GM18951 (cell line): ENCODE results near the gene PRDM1.
A peak's percentile ranks its signal among the peaks of the same experiment; 100 is the strongest.

Experiments
- POLR2A ChIP-seq: IDR thresholded peaks from 4 replicates; pipeline ENCODE4 v1.6.1; 2011; ENCODE audit warnings: mild to moderate bottlenecking; ENCODE audit not compliant: insufficient read length, insufficient read depth; ENCODE audit errors: extremely low read depth
- in situ Hi-C: fragments of 300-500 bp; cut with MboI; formaldehyde crosslinking; loops from one replicate; pipeline ENCODE4 v1.12.0; 2022; ENCODE audit warnings: low sequenced_read_pairs, mixed read lengths, inconsistent platforms; ENCODE audit not compliant: unreplicated experiment

Gene PRDM1

GRCh38 chr6:106106276-106107042 lies 20.3 kb downstream of the PRDM1 start:
- peak; percentile 2 for TF ChIP-seq POLR2A
- in situ Hi-C loops: no loop called here

GRCh38 chr6:106107043-106107613 lies 21.0 kb downstream of the PRDM1 start:
- TF ChIP-seq POLR2A: peak; percentile 7
- in situ Hi-C loops: no loop called here

GRCh38 chr6:106108129-106108528 lies 22.0 kb downstream of the PRDM1 start:
- no peak for TF ChIP-seq POLR2A
- in situ Hi-C loops: no loop called here

- no peak for TF ChIP-seq POLR2A
- in situ Hi-C loops: no loop called here
Observed at GRCh38 chr6:106109029-106109428, 22.9 kb downstream of the PRDM1 start.

- in situ Hi-C loops: no loop called here
- peak; percentile 42 for TF ChIP-seq POLR2A
Observed at GRCh38 chr6:106110164-106110826, 24.2 kb downstream of the PRDM1 start.

- TF ChIP-seq POLR2A: no peak
Observed at GRCh38 chr6:106112433-106112832, 26.3 kb downstream of the PRDM1 start.

GRCh38 chr6:106113256-106113959 lies 27.3 kb downstream of the PRDM1 start:
- in situ Hi-C loops: no loop called here

More at GRCh38 chr6:106112433-106112832, 26.3 kb downstream of the PRDM1 start:
- in situ Hi-C loops: no loop called here

GRCh38 chr6:106114492-106114891 lies 28.4 kb downstream of the PRDM1 start:
- in situ Hi-C loops: no loop called here
- peak; percentile 30 for TF ChIP-seq POLR2A

More at GRCh38 chr6:106113256-106113959, 27.3 kb downstream of the PRDM1 start:
- TF ChIP-seq POLR2A: no peak

GRCh38 chr6:106115286-106115685 lies 29.1 kb downstream of the PRDM1 start:
- TF ChIP-seq POLR2A: no peak
- in situ Hi-C loops: no loop called here

GRCh38 chr6:106116125-106116832 lies 30.1 kb downstream of the PRDM1 start:
- TF ChIP-seq POLR2A: no peak
- in situ Hi-C loops: no loop called here

- no peak for TF ChIP-seq POLR2A
- in situ Hi-C loops: no loop called here
Observed at GRCh38 chr6:106117579-106117978, 31.4 kb downstream of the PRDM1 start.

GRCh38 chr6:106118835-106119431 lies 32.8 kb downstream of the PRDM1 start:
- no peak for TF ChIP-seq POLR2A

More at GRCh38 chr6:106118835-106119431, 32.8 kb downstream of the PRDM1 start:
- in situ Hi-C loops: no loop called here
